Nephron progenitor cell (in vitro differentiated cells): ENCODE data around the gene DGCR8.

Experiments used
- DNase-seq: peaks from one replicate; pipeline ENCODE4 v3.0.0; 2021
- H3K27ac Mint-ChIP-seq: 2 replicates; pipeline ENCODE4 v1.8.0; 2021; ENCODE audit warnings: mild to moderate bottlenecking, moderate library complexity, mixed read lengths
- H3K27me3 Mint-ChIP-seq: 2 replicates; pipeline ENCODE4 v1.8.0; 2021; ENCODE audit warnings: mild to moderate bottlenecking, low read depth, mixed read lengths; ENCODE audit not compliant: poor library complexity
- H3K36me3 Mint-ChIP-seq: 2 replicates; pipeline ENCODE4 v1.8.0; 2021; ENCODE audit warnings: low read depth, mixed read lengths
- H3K4me1 Mint-ChIP-seq: 2 replicates; pipeline ENCODE4 v1.8.0; 2021; ENCODE audit warnings: mixed read lengths
- H3K4me3 Mint-ChIP-seq: 2 replicates; pipeline ENCODE4 v1.8.0; 2021; ENCODE audit warnings: mild to moderate bottlenecking, moderate library complexity, mixed read lengths
- H3K9me3 Mint-ChIP-seq: 2 replicates; pipeline ENCODE4 v1.8.0; 2021; ENCODE audit warnings: mild to moderate bottlenecking, moderate library complexity, mixed read lengths
- CTCF ChIP-seq: fragments of 200-600 bp; sonication (generic); IDR thresholded peaks from 2 replicates; pipeline ENCODE4 v1.5.0; 2021; ENCODE audit warnings: antibody characterized with exemption

DGCR8 gene

GRCh38 chr22:20150381-20151275 is 70.6 kb downstream of the DGCR8 start, which contains the start of gene CCDC188:
Gene CCDC188, minus strand, starts transcription at chr22:20151055. Its CDS starts 69 bp downstream, at chr22:20150986.
- H3K4me1 Mint-ChIP-seq: peaks cover 19% of the 10 kb centered on the region
- no peaks in the 10 kb centered on the region for H3K36me3 Mint-ChIP-seq
- no peak within 1 kb of the TSS for H3K4me3 Mint-ChIP-seq
- DNase-seq: no peak
- no peak for TF ChIP-seq CTCF
- H3K27me3 Mint-ChIP-seq: peaks cover 8% of the 10 kb centered on the region
- H3K9me3 Mint-ChIP-seq: no peaks in the 10 kb centered on the region
- no peak within 1 kb of the TSS for H3K27ac Mint-ChIP-seq

- Mint-ChIP-seq H3K9me3 (no peaks in the 10 kb centered on the region), H3K36me3 (no peaks in the 10 kb centered on the region), H3K4me1 (peaks cover 19% of the 10 kb centered on the region), H3K27ac (no peak overlapping the region), H3K4me3 (no peak overlapping the region), H3K27me3 (peaks cover 8% of the 10 kb centered on the region)
- TF ChIP-seq CTCF: no peak
- DNase-seq: no peak
Observed at GRCh38 chr22:20151276-20151588, 71.2 kb downstream of the DGCR8 start.

- no peaks in the 10 kb centered on the region for H3K9me3 Mint-ChIP-seq
- H3K27me3 Mint-ChIP-seq: peaks cover 8% of the 10 kb centered on the region
- H3K36me3 Mint-ChIP-seq: no peaks in the 10 kb centered on the region
- H3K4me3 Mint-ChIP-seq: no peak overlapping the region
- H3K27ac Mint-ChIP-seq: no peak overlapping the region
- H3K4me1 Mint-ChIP-seq: peaks cover 17% of the 10 kb centered on the region
- no peak for DNase-seq
- TF ChIP-seq CTCF: no peak
Observed at GRCh38 chr22:20152464-20152890, 72.4 kb downstream of the DGCR8 start.

GRCh38 chr22:20153945-20154344 is 73.9 kb downstream of the DGCR8 start:
- no peak for TF ChIP-seq CTCF
- Mint-ChIP-seq H3K27me3 (peaks cover 8% of the 10 kb centered on the region), H3K4me1 (peaks cover 20% of the 10 kb centered on the region), H3K9me3 (no peaks in the 10 kb centered on the region), H3K36me3 (no peaks in the 10 kb centered on the region), H3K27ac (no peak overlapping the region), H3K4me3 (no peak overlapping the region)
- DNase-seq: no peak

- H3K4me1 Mint-ChIP-seq: peaks cover 26% of the 10 kb centered on the region
- peaks cover 8% of the 10 kb centered on the region for H3K27me3 Mint-ChIP-seq
- TF ChIP-seq CTCF: no peak
- H3K27ac Mint-ChIP-seq: no peak overlapping the region
- H3K36me3 Mint-ChIP-seq: no peaks in the 10 kb centered on the region
- H3K4me3 Mint-ChIP-seq: no peak overlapping the region
- no peaks in the 10 kb centered on the region for H3K9me3 Mint-ChIP-seq
- no peak for DNase-seq
Observed at GRCh38 chr22:20154602-20155187, 74.7 kb downstream of the DGCR8 start.
